ENCODE measurements around the gene PLSCR4.
A peak's percentile ranks its signal among the peaks of the same experiment; 100 is the strongest.

Gene PLSCR4

GRCh38 chr3:146159616-146160320 is 91.1 kb downstream of the PLSCR4 start:
- DNase-seq: no peak

- no peak for DNase-seq
These were observed 91.9 kb downstream of the PLSCR4 start for GRCh38 chr3:146159037-146159436.

- no peak for DNase-seq
These were observed 93.4 kb downstream of the PLSCR4 start for GRCh38 chr3:146157325-146158060.

- no peak for DNase-seq
These were observed 94.1 kb downstream of the PLSCR4 start for GRCh38 chr3:146156666-146157314.

- peak; percentile 49 for DNase-seq
These were observed 94.8 kb downstream of the PLSCR4 start for GRCh38 chr3:146156095-146156494.

GRCh38 chr3:146154995-146155394 is 95.9 kb downstream of the PLSCR4 start:
- DNase-seq: no peak

- no peak for DNase-seq
These were observed 96.6 kb downstream of the PLSCR4 start for GRCh38 chr3:146154316-146154715.

- DNase-seq: no peak
These were observed 97.5 kb downstream of the PLSCR4 start for GRCh38 chr3:146153429-146153828.

- no peak for DNase-seq
These were observed 98.1 kb downstream of the PLSCR4 start for GRCh38 chr3:146152834-146153233.

- DNase-seq: no peak
These were observed 102.4 kb downstream of the PLSCR4 start for GRCh38 chr3:146148468-146148931.

- no peak for DNase-seq
These were observed 105.3 kb downstream of the PLSCR4 start for GRCh38 chr3:146145642-146146041.

- no peak for DNase-seq
These were observed 108.1 kb downstream of the PLSCR4 start for GRCh38 chr3:146142757-146143156.
